Measurements from ENCODE around the gene IL33.

- TF ChIP-seq, protein P1, sequence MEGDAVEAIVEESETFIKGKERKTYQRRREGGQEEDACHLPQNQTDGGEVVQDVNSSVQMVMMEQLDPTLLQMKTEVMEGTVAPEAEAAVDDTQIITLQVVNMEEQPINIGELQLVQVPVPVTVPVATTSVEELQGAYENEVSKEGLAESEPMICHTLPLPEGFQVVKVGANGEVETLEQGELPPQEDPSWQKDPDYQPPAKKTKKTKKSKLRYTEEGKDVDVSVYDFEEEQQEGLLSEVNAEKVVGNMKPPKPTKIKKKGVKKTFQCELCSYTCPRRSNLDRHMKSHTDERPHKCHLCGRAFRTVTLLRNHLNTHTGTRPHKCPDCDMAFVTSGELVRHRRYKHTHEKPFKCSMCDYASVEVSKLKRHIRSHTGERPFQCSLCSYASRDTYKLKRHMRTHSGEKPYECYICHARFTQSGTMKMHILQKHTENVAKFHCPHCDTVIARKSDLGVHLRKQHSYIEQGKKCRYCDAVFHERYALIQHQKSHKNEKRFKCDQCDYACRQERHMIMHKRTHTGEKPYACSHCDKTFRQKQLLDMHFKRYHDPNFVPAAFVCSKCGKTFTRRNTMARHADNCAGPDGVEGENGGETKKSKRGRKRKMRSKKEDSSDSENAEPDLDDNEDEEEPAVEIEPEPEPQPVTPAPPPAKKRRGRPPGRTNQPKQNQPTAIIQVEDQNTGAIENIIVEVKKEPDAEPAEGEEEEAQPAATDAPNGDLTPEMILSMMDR (conservative IDR thresholded peaks at IDR 0.05 in 1 of 2, IDR thresholded peaks at IDR 0.05 in 1 of 2; ENCODE audit: low read depth in 1 of 2, low read length in 2 of 2), result no peak
- no peak for TF ChIP-seq EZH2 (IDR thresholded peaks at IDR 0.05; ENCODE audit: low read length, missing control alignments)
These were observed 26.7 kb upstream of the IL33 start for GRCh38 chr9:6188906-6189305.

Measured in fibroblast of lung (primary cell).